H1 (cell line): Measurements from ENCODE around the gene DHH. TPM values are rescaled to one million over a fixed set of nuclear protein-coding genes. Genes with fewer than 3 reads are reported as not detected.

Experiments used
- CREB1 ChIP-seq: IDR thresholded peaks from 2 replicates; pipeline ENCODE4 v1.6.1; 2012; ENCODE audit warnings: inconsistent platforms
- CTCF ChIP-seq, 3 experiments: IDR thresholded peaks; 1 replicate in 2 of 3; 2 replicates in 1 of 3; pipeline versions ENCODE4 v1.5.1 to v1.6.1; 2011; ENCODE audit warnings: low read length in 3 of 3, mild to moderate bottlenecking in 3 of 3, inconsistent platforms in 2 of 3, low read depth in 1 of 3, moderate library complexity in 1 of 3; ENCODE audit not compliant: insufficient read depth in 1 of 3; ENCODE audit errors: control extremely low read depth in 1 of 3
- E2F6 ChIP-seq: IDR thresholded peaks from 2 replicates; pipeline ENCODE4 v1.6.1; 2012; ENCODE audit warnings: inconsistent platforms
- KDM4A ChIP-seq: IDR thresholded peaks from one replicate; pipeline ENCODE4 v1.7.1; 2012; ENCODE audit warnings: low read depth, mild to moderate bottlenecking, moderate library complexity, low read length, inconsistent platforms; ENCODE audit not compliant: severe bottlenecking
- RNF2 ChIP-seq: fragments of 200-900, 300-1000 bp; sonication (generic); IDR thresholded peaks from 2 replicates; pipeline ENCODE4 v1.7.1; 2016; ENCODE audit warnings: borderline replicate concordance, low read depth, mild to moderate bottlenecking, antibody characterized with exemption, low read length; ENCODE audit not compliant: poor library complexity, severe bottlenecking; ENCODE audit errors: missing control alignments
- SRF ChIP-seq: IDR thresholded peaks from 2 replicates; pipeline ENCODE4 v1.6.1; 2011; ENCODE audit warnings: mild to moderate bottlenecking, low read depth, low read length, moderate library complexity
- polyA plus RNA-seq, 7 experiments: library from polyadenylated mRNA; depleted of rRNA in 3 of 7; stranded (reverse) in 5 of 7; unstranded in 2 of 7; fragments of >200 nt in 5 of 7; fragments of 200-250 nt in 2 of 7; gene quantifications; 1 replicate in 5 of 7; 2 replicates in 1 of 7; 4 replicates in 1 of 7; pipeline versions ENCODE4 v1.2.1 to v1.2.3, GENCODE V29; 2011 to 2013; ENCODE audit warnings: missing spikeins in 2 of 7, mixed read lengths in 2 of 7
- total RNA-seq: library from RNA; stranded (reverse); fragmentation: NEBNext Ultra II Directional; extraction: Animal tissue kit (Norgen Biotek cat#: 25700); gene quantifications from 2 replicates; pipeline ENCODE4 v1.2.1, GENCODE V29; 2021
- TF ChIP-seq, protein P1 (sequence below): IDR thresholded peaks from 2 replicates; pipeline ENCODE4 v1.6.1; 2012; ENCODE audit warnings: inconsistent platforms

The DHH gene
- total and polyA plus RNA-seq, 2 of the 8 experiments (the other 6 are each of a cell fraction or from before 2014, with no cell fraction given): 0.03 to 0.11 TPM

- TF ChIP-seq E2F6: 0 out of 2 replicates have a peak, but pooled peaks have one; percentile 19
- TF ChIP-seq KDM4A: peak; percentile 39
- peak; percentile 24 to 51 (median 51) for TF ChIP-seq CTCF (IDR thresholded peaks at IDR 0.05; ENCODE audit: control extremely low read depth in 1 of 3, insufficient read depth in 1 of 3, low read depth in 1 of 3, low read length in 3 of 3)
- no peak for TF ChIP-seq CREB1
- no peak for TF ChIP-seq SRF
- TF ChIP-seq RNF2: peak; percentile 81
- TF ChIP-seq, protein P1, sequence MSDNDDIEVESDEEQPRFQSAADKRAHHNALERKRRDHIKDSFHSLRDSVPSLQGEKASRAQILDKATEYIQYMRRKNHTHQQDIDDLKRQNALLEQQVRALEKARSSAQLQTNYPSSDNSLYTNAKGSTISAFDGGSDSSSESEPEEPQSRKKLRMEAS: 0 out of 2 replicates have a peak, but pooled peaks have one; percentile 28
Observed at GRCh38 chr12:49089821-49090773, 4.5 kb downstream of the DHH start (continued).
